Measurements from ENCODE around the gene CAPZA1. TPM values are rescaled to one million over a fixed set of nuclear protein-coding genes. Genes with fewer than 3 reads are reported as not detected.

Gene CAPZA1
- total RNA-seq, 1 donor from 2014 or later: 171 TPM

GRCh38 chr1:112636056-112636455 lies 16.4 kb downstream of the CAPZA1 start:
- no peaks in the 10 kb centered on the region for H3K27me3 Mint-ChIP-seq (ENCODE audit: low read depth, unreplicated experiment)
- H3K27ac Mint-ChIP-seq (ENCODE audit: unreplicated experiment): no peak overlapping the region
- FAIRE-seq (no peak), DNase-seq (ENCODE audit: low read depth) (no peak)
- H3K4me3 Mint-ChIP-seq (ENCODE audit: unreplicated experiment): no peak overlapping the region
- no peak overlapping the region for H3K4me3 ChIP-seq (ENCODE audit: insufficient read depth, low read depth, low read length)
- TF ChIP-seq CTCF (IDR thresholded peaks at IDR 0.05; ENCODE audit: insufficient read depth, low read depth, low read length) (no peak), EZH2 (IDR thresholded peaks at IDR 0.05; ENCODE audit: insufficient read depth, low read length) (no peak)
- peaks cover 88% of the 10 kb centered on the region for H3K79me2 ChIP-seq (ENCODE audit: insufficient read depth, low read length)
- no peaks in the 10 kb centered on the region for H3K9me3 Mint-ChIP-seq (ENCODE audit: unreplicated experiment)
- no peak overlapping the region for H3K4me2 ChIP-seq (ENCODE audit: low read length)
- H3K9me3 ChIP-seq (ENCODE audit: insufficient read depth, low read depth, low read length): no peaks in the 10 kb centered on the region
- no peaks in the 10 kb centered on the region for H3K36me3 ChIP-seq (ENCODE audit: insufficient read depth, low read length)
- peak overlapping the region; percentile 40 for H3K27ac ChIP-seq (ENCODE audit: low read depth, low read length)
- no peak overlapping the region for H2AFZ ChIP-seq (ENCODE audit: low read depth, low read length)
- H3K27me3 ChIP-seq (ENCODE audit: insufficient read depth, low read length): no peaks in the 10 kb centered on the region
- H3K9ac ChIP-seq (ENCODE audit: low read length): no peak overlapping the region
- peaks cover 76% of the 10 kb centered on the region for H4K20me1 ChIP-seq (ENCODE audit: insufficient read depth, low read length)
- H3K4me1 Mint-ChIP-seq (ENCODE audit: low read depth, unreplicated experiment): peaks cover 33% of the 10 kb centered on the region
- H3K4me1 ChIP-seq (ENCODE audit: insufficient read depth, low read length): peaks cover 14% of the 10 kb centered on the region
- H3K36me3 Mint-ChIP-seq (ENCODE audit: low read depth, unreplicated experiment): peaks cover 2% of the 10 kb centered on the region

GRCh38 chr1:112636597-112637253 lies 17.1 kb downstream of the CAPZA1 start:
- H3K79me2 ChIP-seq (ENCODE audit: insufficient read depth, low read length): peaks cover 88% of the 10 kb centered on the region
- Mint-ChIP-seq H3K27ac (ENCODE audit: unreplicated experiment) (peak overlapping the region; percentile 34), H3K4me1 (ENCODE audit: low read depth, unreplicated experiment) (peaks cover 31% of the 10 kb centered on the region), H3K27me3 (ENCODE audit: low read depth, unreplicated experiment) (no peaks in the 10 kb centered on the region), H3K4me3 (ENCODE audit: unreplicated experiment) (peak overlapping the region; percentile 54), H3K9me3 (ENCODE audit: unreplicated experiment) (no peaks in the 10 kb centered on the region), H3K36me3 (ENCODE audit: low read depth, unreplicated experiment) (peaks cover 2% of the 10 kb centered on the region)
- no peaks in the 10 kb centered on the region for H3K36me3 ChIP-seq (ENCODE audit: insufficient read depth, low read length)
- no peak for DNase-seq (ENCODE audit: low read depth)
- H4K20me1 ChIP-seq (ENCODE audit: insufficient read depth, low read length): peaks cover 69% of the 10 kb centered on the region
- H3K9ac ChIP-seq (ENCODE audit: low read length): peak overlapping the region; percentile 48
- H3K27ac ChIP-seq (ENCODE audit: low read depth, low read length): peak overlapping the region; percentile 40
- no peak for TF ChIP-seq EZH2 (IDR thresholded peaks at IDR 0.05; ENCODE audit: insufficient read depth, low read length)
- no peak for TF ChIP-seq CTCF (IDR thresholded peaks at IDR 0.05; ENCODE audit: insufficient read depth, low read depth, low read length)
- no peaks in the 10 kb centered on the region for H3K9me3 ChIP-seq (ENCODE audit: insufficient read depth, low read depth, low read length)
- no peak overlapping the region for H2AFZ ChIP-seq (ENCODE audit: low read depth, low read length)
- peak overlapping the region; percentile 36 for H3K4me2 ChIP-seq (ENCODE audit: low read length)
- no peak for FAIRE-seq
- no peaks in the 10 kb centered on the region for H3K27me3 ChIP-seq (ENCODE audit: insufficient read depth, low read length)
- peaks cover 14% of the 10 kb centered on the region for H3K4me1 ChIP-seq (ENCODE audit: insufficient read depth, low read length)
- no peak overlapping the region for H3K4me3 ChIP-seq (ENCODE audit: insufficient read depth, low read depth, low read length)
